Ammon's horn (tissue), 1 donor: ENCODE data around the gene SHLD1.
"Not testable (repeated sequence)": the region's sequence is repeated elsewhere in the genome, so short reads cannot be mapped to it uniquely, and the experiment has no call there.

Experiments
- DNase-seq: peaks from one replicate; pipeline ENCODE4 v3.0.0-alpha.2; 2016; ENCODE audit warnings: low spot score

The SHLD1 gene, protein sequence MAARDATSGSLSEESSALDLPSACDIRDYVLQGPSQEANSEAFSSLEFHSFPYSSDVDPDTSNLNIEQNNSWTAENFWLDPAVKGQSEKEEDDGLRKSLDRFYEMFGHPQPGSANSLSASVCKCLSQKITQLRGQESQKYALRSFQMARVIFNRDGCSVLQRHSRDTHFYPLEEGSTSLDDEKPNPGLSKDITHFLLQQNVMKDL

DNA sequence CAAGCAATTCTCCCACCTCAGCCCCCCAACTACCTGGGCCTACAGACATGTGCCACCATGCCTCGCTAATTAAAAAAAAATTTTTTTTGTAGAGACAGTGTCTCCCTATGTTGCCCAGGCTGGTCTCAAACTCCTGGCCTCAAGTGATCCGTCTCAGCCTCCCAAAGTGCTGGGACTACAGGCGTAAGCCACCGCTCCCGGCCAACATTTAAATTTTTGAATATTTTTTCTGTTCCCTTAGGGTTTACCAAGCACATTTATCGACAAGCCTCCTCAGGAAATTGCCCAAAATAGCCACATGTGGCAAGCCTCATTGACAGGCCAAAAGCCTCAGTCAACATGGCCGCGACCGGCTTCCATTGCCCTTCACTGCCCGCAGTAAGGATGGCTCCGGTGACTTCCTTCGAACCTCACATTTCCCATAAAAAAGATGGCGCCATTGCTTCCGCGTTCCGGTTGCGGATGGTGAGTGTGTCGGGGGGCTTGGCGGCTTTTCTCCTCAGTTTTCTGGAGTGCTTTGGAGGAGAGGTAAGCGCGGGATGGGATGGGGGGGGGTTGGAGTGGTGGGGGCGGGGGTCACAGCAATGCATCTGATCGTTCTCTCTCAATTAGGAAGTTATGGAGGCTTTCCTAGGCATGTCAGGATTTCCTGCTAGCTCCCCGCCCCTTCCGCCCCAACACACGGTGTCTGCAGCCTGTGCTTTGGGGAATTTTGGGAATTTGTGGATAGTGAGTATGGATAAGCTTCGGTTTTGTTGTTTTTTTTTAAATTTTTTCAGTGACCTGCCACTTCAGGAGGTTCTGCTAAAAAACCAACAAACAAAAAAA, at the start of gene SHLD1:
SHLD1 (plus strand) TSS at position 450 of the 828 bp plus-strand sequence. CDS start 22,465 bp downstream, outside the sequence.
- DNase-seq = peak; percentile 93

DNA sequence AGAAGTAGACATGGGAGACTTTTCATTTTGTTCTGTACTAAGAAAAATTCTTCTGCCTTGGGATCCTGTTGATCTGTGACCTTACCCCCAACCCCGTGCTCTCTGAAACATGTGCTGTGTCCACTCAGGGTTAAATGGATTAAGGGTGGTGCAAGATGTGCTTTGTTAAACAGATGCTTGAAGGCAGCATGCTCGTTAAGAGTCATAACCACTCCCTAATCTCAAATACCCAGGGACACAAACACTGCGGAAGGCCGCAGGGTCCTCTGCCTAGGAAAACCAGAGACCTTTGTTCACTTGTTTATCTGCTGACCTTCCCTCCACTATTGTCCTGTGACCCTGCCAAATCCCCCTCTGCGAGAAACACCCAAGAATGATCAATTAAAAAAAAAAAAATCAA, 47.9 kb upstream of the SHLD1 start:
- not testable (repeated sequence) for DNase-seq

DNA sequence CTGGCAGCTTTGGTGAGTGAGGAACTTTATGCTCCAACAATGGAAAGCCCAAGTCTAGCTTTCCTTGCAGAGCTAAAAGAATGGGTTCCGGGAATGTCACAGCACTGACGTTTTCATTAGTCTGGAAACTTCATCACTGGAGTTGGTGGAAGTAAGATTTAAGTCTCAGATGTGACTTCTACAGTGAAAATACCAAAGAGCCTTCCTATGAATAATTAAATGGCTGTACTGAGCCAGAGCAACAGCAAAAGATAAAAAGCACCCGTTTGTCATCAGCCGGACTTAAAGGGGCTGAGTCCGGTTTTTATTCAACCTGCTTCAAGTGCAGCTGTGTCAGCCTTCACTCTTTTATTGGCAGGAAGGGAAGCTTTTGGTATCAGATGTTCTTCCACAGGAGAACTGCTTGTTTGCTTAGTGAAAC, 46.5 kb upstream of the SHLD1 start:
- no peak for DNase-seq

DNA sequence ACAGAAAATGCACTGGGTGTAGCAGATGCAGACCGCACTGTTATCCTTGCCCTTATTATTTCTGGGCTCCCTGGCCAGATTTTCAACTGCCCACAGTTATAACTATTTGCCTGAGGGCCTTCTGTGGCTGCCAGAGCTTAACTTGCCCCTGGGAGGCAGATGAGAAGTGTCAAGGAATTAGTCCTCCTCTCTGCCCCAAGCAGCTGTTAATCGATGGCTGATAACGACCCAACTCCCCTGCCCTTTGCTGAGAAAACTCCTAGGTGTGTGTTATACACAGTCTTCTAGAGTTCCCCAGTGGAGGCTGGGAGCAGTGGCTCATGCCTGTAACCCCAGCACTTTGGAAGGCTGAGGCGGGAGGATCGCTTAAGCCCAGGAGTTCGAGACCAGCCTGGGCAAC, 44.4 kb upstream of the SHLD1 start:
- DNase-seq = no peak

DNA sequence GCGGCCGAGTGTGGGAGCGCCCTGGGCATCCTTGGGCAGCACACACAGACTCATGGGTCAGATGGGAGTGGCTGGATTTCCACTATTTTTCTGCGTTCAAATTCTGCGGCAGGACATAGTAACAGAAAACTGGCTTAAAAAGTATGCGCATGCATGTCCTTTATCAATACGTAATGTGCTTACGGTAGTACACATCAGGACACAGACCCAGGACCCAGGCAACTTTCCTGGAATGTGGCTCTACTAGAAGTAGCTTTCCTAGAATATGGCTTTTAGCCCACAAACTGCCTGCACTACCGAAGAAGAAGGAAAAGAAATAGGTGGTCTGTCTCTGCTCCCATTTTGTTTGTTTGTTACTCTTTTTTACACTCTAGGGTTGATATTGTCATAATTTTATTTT, 43.4 kb upstream of the SHLD1 start:
- no peak for DNase-seq

DNA sequence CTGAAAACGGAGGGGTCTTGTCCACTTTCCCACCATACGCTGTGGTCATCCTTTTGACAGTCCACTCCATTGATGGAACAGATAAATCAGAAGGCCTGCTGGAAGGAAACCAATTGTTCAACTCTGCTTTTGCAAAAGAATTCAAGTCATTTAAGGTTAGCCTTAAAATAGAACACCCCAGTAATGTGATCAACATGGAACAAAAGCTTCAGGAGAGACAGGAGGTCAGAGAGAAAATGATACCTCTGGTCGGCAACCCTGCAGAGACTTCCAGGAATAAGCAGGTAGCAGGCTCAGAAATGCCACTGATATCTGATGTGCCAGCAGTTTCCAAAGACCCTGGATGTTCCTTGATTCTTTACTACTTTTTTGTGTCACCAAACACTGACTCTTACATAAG, 39.6 kb upstream of the SHLD1 start:
- no peak for DNase-seq

DNA sequence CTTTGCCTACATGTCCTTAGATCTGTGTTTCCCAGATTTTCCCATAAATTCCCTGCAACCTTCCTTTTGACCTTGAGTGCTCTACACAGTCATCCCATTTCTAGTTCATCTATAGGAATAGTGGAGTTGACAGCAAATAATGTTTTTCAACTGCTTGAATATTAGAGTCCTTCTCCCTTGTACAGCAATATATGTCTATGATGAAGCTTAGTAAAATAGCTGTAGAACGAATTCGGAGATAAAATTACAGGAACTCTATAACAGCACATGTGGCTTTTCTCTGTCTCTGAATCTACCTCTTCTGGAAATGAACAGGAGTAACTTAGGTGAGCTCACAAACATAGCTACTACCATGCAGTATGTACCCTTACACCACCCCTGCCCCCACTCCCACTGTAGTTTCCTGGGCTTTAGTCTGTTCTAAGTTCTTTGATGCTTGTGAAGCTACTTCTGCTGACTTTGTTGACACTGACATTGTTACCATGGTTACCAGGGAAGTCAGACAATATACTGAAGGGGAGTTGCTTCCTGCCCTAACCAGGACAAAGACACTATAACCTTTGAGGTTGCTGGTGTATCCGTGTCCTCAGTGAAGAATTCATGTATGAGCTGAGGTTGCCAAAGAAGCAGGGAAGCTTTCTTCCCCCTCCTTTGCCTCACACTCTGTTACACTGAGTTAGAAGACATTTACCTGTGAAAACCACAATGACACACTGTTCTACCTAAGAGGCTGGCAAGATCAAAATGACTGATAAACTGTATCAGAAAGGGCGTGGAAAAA, 35.8 kb upstream of the SHLD1 start:
- DNase-seq = no peak

DNA sequence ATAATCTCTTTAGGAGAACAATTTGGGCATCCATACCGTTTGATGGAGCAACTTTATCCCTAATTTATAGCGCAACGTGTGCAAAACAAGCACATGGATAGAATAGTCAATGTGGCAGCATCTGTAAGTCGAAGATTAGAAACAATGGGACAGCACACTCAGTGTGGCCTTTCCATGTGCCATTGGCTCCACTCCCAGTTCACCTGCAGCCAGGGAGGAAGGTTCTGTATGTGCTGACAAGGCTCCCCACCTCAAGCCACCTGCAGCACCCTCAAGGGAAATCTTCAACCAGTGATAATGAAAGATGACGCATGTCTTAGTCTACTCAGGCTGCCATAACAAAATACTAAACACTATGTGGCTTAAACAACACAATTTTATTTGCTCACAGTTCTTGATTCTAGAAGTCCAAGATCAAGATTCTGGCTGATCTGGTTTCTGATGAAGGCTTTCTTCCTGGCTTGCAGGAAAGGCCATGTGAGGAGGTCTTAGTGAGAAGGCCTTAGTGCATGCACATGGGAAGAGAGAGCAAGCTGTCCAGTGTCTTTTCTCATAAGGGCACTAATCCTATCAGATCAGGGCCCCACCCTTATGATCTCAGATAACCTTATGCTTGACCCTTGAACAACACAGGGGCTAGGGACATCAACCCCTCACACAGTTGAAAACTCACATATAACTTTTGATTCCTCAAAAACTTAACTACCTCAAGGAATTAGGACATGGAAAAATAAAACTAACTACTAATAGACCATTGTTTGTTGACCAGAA, 34.9 kb upstream of the SHLD1 start:
- DNase-seq = no peak

DNA sequence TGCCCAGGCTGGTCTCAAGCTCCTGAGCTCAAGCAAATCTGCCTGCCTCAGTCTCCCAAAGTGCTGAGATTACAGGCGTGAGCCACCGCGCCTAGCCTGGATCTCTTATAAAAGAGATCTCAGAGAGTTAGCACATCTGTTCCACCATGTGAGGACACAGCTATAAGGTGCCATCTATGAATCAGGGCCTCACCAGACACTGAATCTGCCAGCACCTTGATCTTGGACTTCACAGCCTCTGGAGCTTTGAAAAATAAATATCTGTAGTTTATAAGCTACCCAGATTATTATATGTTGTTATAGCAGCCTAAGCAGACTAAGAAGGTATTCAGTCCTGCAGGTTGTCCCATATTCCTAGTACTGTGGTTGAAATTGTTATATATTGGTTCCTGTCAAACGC, 33.2 kb upstream of the SHLD1 start:
- DNase-seq = no peak

DNA sequence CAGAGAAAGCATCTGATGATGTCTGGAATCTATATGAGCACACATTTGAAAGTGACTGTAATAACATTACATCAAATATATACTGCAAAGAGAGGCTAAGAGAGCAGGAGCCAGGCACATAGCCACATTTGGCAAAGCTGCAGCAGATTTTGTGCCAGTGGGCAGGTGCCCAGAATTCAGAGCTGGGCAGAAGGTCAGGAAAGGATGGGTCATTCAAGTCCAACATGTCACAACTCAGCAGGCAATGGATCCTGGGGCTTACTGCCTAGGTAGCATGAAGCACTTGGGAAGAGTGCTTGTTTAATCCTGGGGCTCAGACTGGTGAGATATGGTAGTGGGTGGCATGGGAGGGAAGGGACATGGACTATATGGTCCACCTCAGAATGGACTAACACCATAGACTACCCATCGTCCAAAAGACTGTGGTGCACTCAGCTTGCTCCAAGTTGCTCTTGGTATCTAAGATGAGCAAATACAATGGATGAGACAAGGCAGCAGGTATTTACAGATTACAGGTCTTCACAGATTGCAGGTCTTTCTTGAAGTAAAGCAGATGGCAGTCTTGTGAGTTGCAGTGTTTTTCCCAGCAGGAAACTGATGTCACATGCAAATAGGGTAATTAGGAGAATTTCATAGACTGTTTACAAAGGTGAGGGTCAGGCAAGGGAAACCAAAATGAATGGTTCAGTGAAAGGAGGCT, 31.2 kb upstream of the SHLD1 start:
- no peak for DNase-seq

DNA sequence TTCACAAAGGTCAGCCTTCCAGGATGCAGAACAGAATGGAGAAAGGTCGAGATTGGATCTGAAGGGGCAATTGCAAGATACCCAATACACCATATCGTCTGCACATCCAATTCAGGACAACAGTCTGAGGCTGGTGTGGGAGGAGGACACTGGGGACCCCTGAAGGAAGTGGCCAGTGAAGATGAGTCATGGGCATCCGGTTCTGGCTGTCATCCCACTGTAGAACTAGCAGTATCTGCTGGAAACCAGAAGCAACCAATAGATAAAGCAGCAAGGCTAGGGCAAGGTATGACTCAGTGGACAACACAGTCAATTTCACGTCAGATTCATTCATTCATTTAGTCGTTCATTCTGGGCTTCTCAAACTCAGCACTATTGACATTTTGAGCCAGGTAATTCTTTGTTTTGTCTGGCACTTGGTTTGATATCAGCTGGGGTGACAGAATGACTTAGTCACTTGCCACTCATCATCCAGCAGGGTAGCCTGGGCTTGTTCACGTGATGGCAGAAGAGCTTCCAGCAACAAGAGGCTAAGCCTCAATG, 30.3 kb upstream of the SHLD1 start:
- no peak for DNase-seq

DNA sequence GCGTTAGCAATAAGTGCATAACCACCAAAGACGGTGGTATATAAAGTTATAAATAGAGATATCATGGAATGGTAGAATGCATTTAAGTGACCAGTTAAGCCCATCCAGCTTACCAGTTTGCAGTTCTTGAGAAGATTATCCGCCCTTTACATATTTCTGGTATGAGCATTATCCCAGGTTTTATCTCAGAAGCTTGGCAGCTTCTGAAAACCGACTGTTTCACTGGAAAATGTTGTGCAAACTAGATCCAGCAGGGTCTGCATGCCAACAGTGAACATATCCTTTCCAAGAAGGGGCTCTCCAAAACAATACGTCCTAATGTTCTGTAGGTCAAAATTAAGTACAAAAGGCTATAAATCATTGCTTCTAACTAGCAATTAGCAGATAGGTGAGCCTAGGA, 29.5 kb upstream of the SHLD1 start:
- DNase-seq = no peak

DNA sequence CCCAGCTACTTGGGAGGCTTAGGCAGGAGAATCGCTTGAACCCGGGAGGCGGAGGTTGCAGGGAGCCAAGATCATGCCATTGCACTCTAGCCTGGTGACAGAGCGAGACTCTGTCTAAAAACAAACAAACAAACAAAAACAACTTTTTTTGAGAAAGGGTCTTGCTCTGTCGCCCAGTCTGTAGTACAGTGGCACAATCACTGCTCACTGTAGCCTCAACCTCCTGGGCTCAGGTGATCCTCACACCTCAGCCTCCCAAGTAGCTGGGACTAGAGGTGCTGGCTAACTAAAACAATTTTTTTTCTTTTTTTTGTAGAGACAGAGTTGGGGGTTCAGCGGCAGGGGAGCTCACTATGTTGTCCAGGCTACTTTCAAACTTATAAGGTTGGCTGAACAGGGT, 28.8 kb upstream of the SHLD1 start:
- DNase-seq = not testable (repeated sequence)

DNA sequence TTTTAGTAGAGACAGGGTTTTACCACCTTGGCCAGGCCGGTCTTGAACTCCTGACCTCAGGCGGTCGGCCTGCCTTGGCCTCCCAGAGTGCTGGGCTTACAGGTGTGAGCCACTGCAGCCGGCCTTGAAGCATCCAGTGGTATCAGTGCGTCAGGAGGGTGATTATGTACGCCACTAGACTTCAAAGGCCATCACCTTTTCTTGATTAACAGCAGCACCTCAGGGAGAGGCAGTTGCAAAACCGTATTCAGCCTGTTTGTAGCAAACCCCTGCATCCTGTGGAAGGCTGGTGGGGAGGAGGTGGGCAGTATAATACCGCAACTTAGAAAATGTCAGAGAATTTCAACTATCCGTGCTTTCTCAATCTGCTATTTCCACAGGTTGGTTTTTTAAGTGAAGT, 27.3 kb upstream of the SHLD1 start:
- no peak for DNase-seq

DNA sequence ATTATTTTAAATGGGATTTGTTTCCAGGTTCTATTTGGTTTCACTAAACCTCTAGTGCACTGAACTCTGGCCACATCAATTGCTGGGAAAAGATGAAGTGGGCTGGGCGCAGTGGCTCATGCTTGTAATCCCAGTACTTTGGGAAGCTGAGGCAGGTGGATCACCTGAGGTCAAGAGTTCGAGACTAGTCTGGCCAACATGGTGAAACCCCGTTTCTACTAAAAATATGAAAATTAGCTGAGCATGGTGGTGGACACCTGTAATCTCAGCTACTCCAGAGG, 25.1 kb upstream of the SHLD1 start:
- DNase-seq = not testable (repeated sequence)

DNA sequence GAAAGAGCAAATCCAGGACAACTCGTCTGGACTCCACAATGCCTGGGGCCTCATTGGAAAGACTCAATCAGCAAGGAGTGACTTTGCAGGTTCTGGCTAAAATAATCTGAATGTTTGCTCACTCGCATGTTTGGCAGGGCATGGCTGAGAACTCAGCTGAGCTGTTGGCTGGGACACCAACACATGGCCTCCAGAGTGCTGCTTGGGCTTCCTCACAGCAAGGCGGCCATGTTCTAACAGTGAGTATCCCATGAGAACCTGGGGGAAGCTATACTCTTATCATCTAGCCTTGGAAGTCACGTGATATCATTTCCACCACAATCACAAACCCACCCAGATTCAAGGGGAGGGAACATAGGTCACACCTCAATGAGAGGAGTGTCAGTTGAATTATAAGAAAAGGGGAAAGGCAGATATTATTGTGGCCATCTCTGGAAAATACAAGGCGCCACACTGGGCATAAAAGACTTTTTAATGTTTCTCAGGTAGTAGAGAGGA, 23.1 kb upstream of the SHLD1 start:
- DNase-seq = no peak

DNA sequence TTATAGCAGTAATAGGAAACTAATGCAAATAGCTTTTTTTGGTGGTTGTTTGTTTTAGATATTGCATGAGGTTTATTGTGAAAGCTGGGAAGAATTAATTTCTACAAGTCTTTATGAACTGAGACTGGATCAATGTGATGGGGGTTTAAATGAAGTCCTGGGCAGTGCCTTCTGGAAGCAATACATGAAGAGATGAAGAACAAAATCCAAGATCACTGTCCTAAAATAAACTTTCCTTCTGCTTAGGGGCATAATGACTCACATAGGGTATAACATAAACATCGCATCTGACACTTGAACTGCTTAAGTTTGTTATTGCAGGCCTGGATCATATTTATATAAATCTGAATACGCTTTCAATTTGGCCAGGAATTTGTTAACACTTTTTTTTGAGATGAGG, 20.9 kb upstream of the SHLD1 start:
- no peak for DNase-seq

DNA sequence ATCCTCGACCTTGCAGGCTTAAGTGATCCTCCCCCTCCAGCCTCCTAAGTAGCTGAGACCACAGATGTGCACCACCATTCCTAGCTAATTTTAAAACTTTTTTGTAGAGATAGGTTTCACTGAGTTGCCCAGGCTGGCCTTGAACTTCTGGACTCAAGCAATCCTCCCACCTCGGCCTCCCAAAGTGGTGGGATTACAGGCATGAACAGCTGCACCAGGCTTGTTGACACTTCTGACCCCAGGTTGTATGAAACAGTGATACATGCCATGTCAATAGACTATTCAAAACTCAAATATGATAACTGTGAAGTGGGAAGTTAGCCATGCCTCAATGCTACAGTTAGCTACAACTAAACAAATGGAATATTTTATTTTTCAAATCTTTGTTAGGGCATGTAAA, 20.1 kb upstream of the SHLD1 start:
- no peak for DNase-seq

DNA sequence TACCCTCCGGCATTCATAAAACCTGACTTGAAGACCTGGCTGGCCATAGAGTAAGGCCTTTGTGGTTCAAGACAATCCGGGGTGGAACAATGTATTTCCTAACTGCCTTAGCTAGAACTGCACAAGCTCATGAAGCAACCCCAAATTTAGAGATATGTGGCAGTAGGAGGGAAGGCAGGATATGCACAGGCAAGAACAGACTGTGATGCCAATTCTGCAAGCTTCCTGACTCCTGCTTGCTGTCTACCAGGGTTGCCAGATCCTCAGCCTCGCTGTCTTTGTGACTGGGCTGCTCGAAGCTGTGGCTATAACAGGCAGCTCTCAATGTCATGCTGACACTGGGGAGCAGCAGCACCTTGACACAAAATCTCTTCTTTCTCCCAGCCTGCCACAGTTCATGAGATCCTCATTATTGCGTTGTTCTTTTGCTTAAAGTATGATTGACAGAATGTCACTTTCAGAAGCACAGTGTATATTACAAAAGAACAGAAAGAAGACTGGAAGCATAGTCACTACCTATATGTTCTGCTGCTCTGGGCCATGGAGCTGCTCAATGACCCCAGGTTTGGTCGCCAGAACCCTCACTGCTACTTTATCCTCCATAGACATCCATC, 18.3 kb upstream of the SHLD1 start:
- peak; percentile 69 for DNase-seq

DNA sequence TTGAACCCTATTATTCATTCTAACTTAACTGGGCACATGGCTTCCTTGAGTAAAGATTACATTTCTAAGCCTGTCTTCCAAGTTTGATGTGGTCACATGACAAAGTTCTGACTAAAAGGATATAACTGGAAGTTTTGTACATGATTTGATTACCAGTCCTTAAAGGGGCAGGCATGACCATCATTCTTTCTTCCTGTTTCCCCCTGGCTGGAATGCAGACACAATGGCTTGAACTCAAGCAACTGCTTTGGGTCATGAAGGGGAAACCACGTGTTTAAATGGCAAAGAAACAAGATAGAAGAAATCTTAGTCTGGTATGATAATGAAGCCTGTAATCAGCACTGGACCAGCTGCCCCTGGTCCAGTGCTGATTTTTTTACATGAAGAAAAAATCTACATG, 15.6 kb upstream of the SHLD1 start:
- DNase-seq = no peak
